GM19240 (cell line): ENCODE measurements around the gene TMA16.

ENCODE experiments used
- DNase-seq: peaks from one replicate; pipeline ENCODE4 v3.0.0; 2011; ENCODE audit warnings: low spot score; ENCODE audit not compliant: insufficient read length

Gene TMA16

DNA sequence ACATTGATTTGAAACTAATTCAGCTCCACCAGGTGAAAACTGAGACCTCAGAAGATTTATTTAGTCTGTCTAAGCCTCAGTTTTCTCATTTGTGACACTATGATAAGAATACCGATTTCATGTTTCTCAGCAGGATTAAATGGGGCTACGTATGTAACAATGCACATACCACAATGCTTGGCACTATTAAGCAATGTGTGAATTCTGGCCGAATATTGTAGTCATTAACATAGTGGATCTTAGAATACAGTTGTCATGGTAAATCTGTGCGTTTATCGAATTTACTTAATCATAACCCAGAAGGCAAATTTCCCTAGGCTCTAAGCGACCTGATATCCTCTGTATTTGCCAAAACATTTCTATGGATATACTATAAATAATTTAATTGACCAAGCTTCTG lies 69.1 kb downstream of the TMA16 start:
- DNase-seq: no peak

- DNase-seq: no peak
These were observed 69.8 kb downstream of the TMA16 start for GRCh38 chr4:163564221-163564720.

DNA sequence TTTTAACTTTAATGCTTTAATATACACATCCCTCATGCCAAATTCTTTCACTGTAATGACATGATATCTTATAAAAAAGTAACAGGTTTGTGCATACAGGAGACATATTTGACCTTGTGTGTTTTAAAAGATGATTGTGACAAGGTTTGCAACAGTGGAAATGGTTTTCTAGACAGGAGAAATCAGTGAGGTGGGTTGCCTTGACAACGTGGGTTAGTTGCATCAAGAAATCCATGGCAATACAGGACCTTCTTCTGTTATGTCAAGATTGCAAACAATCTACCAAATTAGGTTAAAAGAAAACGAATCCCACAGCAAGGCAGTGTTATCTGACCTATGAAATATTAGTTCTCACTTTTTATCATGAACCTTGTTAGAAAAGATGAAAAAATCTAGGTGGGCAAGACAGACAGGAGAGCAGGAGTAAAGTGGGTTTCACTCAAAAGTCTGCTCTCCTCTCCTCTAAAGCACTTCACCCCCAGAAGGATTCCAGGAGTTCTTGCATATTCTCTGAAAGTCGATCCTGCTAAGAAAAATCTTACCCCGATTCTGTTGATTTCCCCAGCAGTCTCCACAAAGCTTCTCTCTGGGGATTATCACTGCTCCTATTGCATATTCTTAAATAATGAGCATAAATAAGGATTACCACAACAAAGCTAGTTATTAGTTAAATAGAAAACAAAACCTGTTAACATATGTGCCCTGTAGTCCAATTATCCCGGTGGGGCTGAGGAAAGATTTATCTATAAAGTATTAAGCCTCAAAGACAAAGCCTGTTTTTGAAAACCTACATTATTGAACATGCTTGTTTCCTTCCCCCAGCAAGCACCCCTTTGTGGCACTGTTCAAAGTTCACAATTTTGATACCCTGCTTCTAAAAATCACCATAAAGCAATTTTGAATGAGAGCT lies 71.0 kb downstream of the TMA16 start:
- DNase-seq: no peak

GRCh38 chr4:163566257-163566796 lies 71.8 kb downstream of the TMA16 start:
- no peak for DNase-seq

- DNase-seq: no peak
These were observed 74.4 kb downstream of the TMA16 start for GRCh38 chr4:163568843-163569242.
